Activated CD4-positive, alpha-beta T cell treated with anti-CD3 and anti-CD28 coated beads, Interleukin-10, Interleukin-2, amounts not matched to agents 100 ng/mL and 50 ng/mL, durations not matched to agents 16 hours and 8 hours (primary cell): ENCODE measurements around the gene KIF2C.
"Not testable (repeated sequence)": the region's sequence is repeated elsewhere in the genome, so short reads cannot be mapped to it uniquely, and the experiment has no call there.

Experiments
- DNase-seq: peaks from one replicate; pipeline ENCODE4 v3.0.0-alpha.2; 2020

KIF2C gene

DNA sequence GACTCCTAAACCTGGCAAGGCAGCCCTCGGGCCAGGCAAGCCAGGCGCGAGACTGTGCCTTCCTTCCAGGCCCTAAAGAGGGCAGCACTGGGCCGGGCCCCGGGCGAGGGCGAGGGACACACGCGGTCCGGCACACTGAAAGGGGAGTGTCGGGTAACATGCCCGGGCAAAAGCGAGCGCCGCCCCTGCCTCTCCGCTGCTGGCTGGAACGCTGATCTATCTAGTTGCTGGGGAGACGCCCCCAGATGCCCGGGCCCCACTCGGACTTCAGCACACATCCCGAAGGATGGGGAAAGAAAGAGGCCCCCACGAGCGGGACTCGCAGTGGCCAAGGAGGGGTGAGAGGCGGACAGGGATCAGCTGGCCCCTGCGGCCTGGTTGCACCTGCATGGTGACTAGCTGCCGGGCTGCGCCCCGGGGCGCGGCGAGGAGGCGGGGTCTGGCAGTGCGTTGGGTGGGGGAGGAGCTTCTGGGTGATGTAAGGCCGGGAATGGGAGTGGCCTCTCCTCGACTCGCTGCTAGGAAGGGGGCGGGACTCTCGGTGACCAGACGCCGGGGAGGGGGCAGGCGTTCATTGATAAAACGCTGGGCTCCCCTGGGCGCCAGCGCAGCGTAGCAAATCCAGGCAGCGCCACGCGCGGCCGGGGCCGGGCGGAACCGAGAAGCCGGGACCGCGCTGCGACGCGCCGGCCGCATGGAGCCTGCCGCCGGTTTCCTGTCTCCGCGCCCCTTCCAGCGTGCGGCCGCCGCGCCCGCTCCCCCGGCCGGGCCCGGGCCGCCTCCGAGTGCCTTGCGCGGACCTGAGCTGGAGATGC lies 60.3 kb downstream of the KIF2C start, which contains the start of gene PLK3:
Gene PLK3 (plus strand): TSS at position 608 of the 815 bp plus-strand sequence. CDS start 87 bp downstream, at position 695.
- DNase-seq, result peak; percentile 99

- DNase-seq, result peak; percentile 42
Measured at GRCh38 chr1:44801491-44802305, 62.1 kb downstream of the KIF2C start.

- DNase-seq, result no peak
Measured at GRCh38 chr1:44802306-44803061, 62.8 kb downstream of the KIF2C start.

- DNase-seq, result no peak
Measured at GRCh38 chr1:44803062-44803311, 63.4 kb downstream of the KIF2C start.

DNA sequence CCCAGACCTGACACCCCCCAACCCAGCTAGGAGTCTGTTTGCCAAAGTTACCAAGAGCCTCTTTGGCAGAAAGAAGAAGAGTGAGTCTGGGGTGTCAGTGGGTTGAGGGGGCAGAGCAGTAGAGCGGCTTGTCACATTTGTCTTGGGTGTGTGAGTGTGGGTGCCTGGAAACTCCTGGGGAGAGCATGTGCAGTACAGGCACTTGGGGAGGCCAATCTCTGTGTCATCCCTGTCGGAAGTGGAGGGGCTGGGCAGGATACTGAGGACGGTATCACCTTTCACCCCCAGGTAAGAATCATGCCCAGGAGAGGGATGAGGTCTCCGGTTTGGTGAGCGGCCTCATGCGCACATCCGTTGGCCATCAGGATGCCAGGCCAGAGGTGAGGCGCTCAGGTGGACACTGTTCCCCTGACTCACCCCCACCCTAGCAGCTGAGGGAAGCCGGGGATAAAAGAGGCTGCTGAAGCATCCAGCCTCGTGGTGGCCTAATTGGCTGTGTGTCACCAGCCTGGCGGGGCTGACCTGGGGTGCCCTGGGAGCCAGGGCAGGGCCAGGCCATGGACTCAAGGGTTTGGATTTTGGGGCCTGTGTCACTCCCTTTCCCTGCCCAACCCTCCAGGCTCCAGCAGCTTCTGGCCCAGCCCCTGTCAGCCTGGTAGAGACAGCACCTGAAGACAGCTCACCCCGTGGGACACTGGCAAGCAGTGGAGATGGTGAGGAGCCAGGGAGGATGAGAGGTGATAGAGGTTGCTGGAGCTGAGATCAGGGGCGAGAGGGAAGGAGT lies 63.9 kb downstream of the KIF2C start:
- no peak for DNase-seq

GRCh38 chr1:44805311-44806024 lies 65.8 kb downstream of the KIF2C start:
- no peak for DNase-seq

DNA sequence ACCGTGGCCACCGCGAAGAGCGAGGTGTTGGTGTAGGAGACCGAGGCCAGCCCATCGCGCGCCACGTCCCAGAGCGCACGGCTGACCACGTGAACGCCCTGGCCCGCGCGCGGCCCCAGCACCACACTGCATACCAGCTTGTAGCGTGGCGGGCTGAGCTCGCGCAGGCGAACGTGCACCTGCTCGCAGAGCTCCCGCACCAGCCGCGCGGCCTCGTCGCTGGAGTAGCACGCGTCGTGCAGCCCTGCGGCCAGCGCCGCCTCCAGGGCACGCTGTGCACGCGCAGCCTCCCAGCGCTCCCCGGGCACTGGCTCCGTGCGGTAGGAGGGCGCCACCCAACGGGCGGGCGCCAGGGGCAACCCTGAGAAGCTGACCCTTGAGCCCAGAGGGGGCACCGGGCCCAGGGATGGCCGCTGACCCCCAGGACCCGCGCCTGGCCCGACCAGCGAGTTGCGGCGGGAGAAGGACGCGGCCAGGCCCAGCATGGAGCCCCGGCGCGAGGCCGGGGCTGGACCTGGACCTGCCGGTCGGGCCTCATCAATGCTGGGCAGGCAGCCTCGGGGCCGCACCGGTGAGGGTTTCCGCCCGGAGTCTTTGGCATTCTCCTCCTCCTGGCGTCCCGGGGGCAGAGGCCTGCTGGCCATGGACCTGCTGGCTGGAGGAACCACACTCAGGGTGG lies 66.5 kb downstream of the KIF2C start:
- no peak for DNase-seq

GRCh38 chr1:44806704-44807363 lies 67.2 kb downstream of the KIF2C start, which contains the start of gene DYNLT4:
DYNLT4 (minus strand) TSS chr1:44807351; CDS start chr1:44806668, 683 bp downstream.
- DNase-seq, result no peak

DNA sequence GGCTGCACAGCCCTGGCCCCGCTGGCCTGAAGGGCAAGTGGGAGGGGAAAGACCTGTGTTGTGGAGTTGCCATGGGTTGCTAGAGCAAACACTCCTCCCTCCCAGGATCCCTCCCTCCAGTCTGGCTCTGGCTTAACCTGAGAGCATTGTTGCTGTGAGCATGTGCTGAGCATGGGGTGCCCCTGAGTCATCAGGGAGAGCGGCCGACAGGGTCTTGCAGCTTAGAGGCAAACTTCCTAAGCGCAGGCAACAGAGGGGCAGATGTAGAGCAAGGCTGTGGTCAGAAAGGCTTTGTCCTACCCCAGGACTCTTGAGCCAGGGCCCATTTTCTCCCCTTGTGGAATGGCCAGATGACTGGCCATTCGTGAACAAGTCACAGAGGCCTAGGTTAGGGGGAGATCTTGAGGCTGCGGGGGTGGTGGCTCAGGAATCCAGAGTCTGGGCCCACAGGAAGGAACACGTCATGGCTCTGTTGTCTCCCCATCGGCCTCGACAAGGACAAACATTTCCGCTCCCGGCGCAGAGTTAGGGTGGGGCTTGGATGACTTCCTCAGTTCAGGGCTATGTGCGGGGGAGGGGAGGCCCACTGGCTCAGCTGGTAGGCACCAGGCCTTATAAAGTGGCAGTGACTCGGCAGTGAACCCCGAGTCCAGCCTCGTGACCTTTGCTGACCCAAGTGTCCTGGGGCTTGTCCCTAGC lies 67.9 kb downstream of the KIF2C start:
- DNase-seq, result peak; percentile 94

DNA sequence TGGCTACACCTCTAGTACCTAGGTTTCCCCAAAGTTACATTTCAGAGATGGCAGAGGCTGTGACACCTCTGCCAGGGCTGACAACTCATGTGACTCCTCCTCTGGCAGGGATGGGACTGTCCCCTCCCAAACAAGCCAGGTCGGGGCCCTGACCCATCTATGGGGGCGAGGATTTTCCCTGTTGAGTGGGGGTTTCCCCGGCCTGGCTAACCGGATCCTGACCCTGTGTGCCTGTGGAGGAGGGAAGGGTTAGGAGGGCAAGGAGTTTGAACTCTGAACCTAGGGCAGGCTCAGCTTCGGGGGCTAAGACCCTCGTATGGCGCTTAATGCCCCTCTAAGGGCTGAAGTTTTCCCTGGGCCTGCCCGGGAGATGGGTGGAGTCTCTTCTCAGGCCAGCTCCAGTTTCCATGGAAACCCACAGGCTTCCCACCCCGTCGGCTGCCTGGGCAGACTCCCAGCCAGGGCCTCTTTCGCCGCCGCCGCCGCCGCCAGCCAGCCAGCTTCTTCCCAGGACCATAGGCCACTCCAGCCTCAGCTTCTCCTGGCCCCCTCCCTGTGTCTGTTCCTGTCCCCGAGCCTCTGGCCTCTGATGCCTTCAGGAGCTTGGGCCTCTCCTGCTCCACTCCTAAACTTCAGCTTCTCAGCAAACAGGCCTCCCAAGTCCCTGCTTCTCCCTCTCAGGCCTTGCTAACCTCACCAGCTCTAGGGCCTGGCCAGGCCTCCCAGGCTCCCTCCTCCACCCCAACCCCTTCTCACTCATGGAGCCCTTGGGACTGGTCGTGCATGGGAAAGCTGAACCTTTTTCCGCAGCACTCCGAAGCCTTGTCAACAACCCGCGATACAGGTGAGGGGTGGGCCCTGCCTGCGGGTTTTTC lies 68.7 kb downstream of the KIF2C start, which contains the start of gene BTBD19:
Gene BTBD19 (plus strand): TSS at position 461 of the 875 bp plus-strand sequence. CDS start 298 bp downstream, at position 759.
- peak; percentile 85 for DNase-seq

DNA sequence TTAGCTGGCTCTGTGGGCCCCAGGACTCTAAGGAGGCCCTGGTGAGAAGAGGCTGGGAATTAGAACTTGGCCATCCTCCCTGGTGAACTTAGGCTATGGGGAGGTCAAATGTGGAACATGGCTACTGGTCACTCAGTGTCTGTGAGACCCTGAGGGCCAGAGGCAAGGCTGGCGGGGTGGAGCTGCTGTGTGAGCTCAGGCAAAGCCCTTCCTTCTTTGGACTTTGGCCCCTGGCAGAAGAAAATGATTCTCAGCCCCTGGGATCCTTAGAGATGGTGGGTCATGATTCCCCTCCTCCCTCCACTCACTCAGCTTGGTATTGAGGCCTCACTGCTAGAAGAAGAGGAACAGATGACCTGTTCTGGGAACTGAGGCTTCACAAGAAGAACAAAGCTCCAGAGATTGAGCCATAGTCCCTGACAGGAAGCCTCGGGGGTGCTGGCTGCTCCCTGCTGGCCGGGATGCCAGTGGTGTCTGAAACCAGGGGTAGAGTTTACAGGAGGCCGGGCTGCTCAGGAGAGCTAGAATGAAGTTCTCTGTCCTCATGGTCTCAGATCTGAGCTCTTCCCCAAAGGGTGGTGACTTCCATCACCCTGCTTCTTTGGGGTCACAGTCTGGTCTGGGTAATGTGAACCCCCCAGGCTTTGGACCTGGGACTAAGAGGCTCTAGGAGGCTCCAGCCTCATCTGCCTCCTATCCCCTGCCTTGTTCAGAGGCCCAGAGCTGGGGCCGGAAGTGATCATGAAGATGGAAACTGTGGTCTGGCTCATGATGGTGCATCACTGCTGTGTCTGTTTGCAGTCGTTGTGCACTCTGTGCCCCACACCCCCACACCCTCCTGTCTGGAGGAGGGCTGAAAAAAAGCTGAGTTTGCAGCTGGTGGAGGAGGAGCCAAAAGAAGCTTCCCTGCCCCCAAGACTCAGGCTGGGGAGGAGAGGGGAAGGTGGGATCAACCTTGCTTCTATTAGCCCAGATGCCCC lies 69.6 kb downstream of the KIF2C start:
- DNase-seq, result peak; percentile 97

- DNase-seq, result peak; percentile 50
Measured at GRCh38 chr1:44810101-44810761, 70.6 kb downstream of the KIF2C start.

DNA sequence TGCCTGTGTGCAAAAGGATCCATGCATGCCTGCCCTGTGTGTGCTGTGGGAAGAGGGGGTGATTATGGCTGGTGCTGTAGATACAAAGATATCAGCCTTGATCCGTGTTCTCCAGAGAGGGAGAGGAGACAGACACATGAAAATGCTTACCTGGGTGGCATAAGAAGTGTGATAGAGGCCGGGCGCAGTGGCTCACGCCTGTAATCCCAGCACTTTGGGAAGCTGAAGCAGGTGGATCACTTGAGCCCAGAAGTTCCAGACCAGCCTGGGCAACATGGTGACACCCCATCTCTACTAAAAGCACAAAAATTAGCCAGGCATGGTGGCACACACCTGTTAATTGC lies 71.1 kb downstream of the KIF2C start:
- not testable (repeated sequence) for DNase-seq

DNA sequence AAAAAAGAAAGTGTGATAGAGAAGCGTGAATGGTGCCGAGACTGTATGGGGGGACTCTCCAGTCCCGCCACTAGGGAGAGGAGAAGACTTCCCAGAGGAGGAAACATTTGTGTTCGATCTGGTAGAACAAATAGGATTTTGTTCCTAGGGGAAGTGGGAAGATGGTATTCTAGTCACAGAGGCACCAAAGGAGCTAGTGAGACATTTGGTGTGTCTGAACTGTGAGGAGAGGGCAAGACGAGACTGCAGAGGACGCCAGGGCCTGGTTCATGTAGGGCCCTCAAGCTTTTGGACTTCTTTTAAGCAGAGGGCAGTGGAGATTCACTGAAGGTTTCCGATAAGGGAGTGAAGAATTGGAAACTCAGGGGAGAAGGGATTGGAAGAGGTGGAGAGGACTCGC lies 71.6 kb downstream of the KIF2C start:
- DNase-seq, result no peak

DNA sequence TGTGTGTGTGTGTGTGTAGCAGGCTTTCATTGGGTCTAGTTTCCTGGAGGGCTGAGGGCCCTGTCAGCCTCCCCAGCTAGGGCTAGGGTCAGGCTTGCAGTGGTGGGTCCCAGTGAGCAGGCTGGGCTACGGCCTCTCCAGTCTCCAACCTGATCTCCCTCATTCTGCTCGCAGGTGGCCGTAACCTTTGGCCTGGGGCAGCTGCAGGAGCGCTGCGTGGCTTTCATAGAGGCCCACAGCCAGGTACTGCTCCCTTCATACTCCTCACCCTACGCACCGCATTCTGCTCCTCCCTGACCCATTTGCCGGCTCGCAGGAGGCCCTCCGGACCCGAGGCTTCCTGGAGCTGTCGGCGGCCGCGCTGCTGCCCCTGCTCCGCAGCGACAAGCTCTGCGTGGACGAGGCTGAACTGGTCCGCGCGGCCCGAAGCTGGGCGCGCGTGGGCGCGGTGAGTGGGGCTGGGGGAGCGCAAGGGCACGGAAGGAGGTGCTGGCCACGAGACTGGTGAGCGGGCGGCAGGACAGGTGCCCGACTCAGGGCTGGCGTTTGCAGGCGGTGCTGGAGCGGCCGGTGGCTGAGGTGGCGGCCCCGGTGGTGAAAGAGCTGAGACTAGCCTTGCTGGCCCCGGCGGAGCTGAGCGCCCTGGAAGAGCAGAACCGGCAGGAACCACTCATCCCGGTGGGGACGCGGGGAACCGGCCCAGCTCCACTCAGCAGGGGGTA lies 73.3 kb downstream of the KIF2C start:
- DNase-seq, result no peak

DNA sequence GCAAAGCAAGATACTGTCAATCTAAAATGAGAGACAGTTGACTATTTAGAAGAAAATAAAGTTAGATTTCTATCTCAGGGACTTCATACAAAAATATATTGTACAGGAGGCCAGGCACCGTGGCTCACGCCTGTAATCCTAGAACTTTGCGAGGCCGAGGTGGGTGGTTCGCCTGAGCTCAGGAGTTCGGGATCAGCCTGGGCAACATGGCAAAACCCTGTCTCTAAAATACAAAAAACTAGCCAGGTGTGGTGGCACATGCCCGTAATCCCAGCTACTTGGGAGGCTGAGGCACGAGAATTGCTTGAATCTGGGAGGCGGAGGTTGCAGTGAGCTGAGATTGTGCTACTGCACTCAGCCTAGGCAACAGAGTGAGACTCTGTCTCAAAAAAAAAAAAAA lies 76.3 kb downstream of the KIF2C start:
- DNase-seq, result not testable (repeated sequence)
